Skeletal muscle tissue (tissue), 4 donors: ENCODE data around the gene DCUN1D4. TPM values are rescaled to one million over a fixed set of nuclear protein-coding genes. Genes with fewer than 3 reads are reported as not detected.
A peak's percentile ranks its signal among the peaks of the same experiment; 100 is the strongest.

Source experiments
- H3K27ac ChIP-seq: one replicate; pipeline ENCODE4 v1.7.0; 2013; ENCODE audit warnings: mild to moderate bottlenecking, low read depth, low read length, inconsistent platforms
- H3K27me3 ChIP-seq, 3 donors: one replicate each; pipeline ENCODE4 v1.7.0; 2013; ENCODE audit warnings: low read length in 3 of 3; ENCODE audit not compliant: control insufficient read depth in 3 of 3, insufficient read depth in 3 of 3
- H3K36me3 ChIP-seq, 3 donors: one replicate each; pipeline ENCODE4 v1.7.0; 2013; ENCODE audit warnings: low read length in 3 of 3; ENCODE audit not compliant: control insufficient read depth in 3 of 3, insufficient read depth in 3 of 3
- H3K4me1 ChIP-seq, 3 donors: one replicate each; pipeline ENCODE4 v1.7.0; 2013; ENCODE audit warnings: low read length in 3 of 3, mild to moderate bottlenecking in 3 of 3; ENCODE audit not compliant: control insufficient read depth in 3 of 3, insufficient read depth in 3 of 3
- H3K4me3 ChIP-seq, 3 donors: one replicate each; pipeline ENCODE4 v1.7.0; 2013; ENCODE audit warnings: low read length in 3 of 3
- H3K9ac ChIP-seq, 3 donors: one replicate each; pipeline ENCODE4 v1.7.0; 2013; ENCODE audit warnings: low read length in 3 of 3, mild to moderate bottlenecking in 3 of 3, moderate library complexity in 2 of 3, low read depth in 1 of 3
- H3K9me3 ChIP-seq, 3 donors: one replicate each; pipeline ENCODE4 v1.7.0; 2013; ENCODE audit warnings: low read length in 3 of 3; ENCODE audit not compliant: control insufficient read depth in 3 of 3
- total RNA-seq: library from RNA; depleted of rRNA; stranded (reverse); fragments of >200 nt; gene quantifications from one replicate; pipeline ENCODE4 v1.2.3, GENCODE V29; 2014
- donor health status: Osteomylitis.

Gene DCUN1D4
- total RNA-seq, 1 donor from 2014 or later: 28.2 TPM

- H3K4me3 ChIP-seq: no peak overlapping the region
- no peak overlapping the region for H3K9ac ChIP-seq
- peaks cover 41 to 65% (median 43%) of the 10 kb centered on the region in 3 donors for H3K4me1 ChIP-seq
- peaks cover 0 to 2% (median 0%) of the 10 kb centered on the region in 3 donors for H3K36me3 ChIP-seq
- H3K27me3 ChIP-seq: no peaks in the 10 kb centered on the region
- H3K9me3 ChIP-seq: no peaks in the 10 kb centered on the region
- peak overlapping the region; percentile 33 for H3K27ac ChIP-seq
These were observed 10.2 kb downstream of the DCUN1D4 start for GRCh38 chr4:51853027-51853682.

- Histone ChIP-seq H3K4me1 (peaks cover 34 to 61% (median 44%) of the 10 kb centered on the region in 3 donors), H3K4me3 (no peak overlapping the region), H3K36me3 (no peaks in the 10 kb centered on the region), H3K27ac (no peak overlapping the region), H3K9ac (no peak overlapping the region), H3K27me3 (no peaks in the 10 kb centered on the region), H3K9me3 (no peaks in the 10 kb centered on the region)
These were observed 12.3 kb downstream of the DCUN1D4 start for GRCh38 chr4:51855270-51855669.

GRCh38 chr4:51855751-51856150 is 12.8 kb downstream of the DCUN1D4 start:
- peaks cover 38 to 56% (median 39%) of the 10 kb centered on the region in 3 donors for H3K4me1 ChIP-seq

GRCh38 chr4:51858605-51859202 is 15.8 kb downstream of the DCUN1D4 start:
- Histone ChIP-seq H3K4me3 (no peak overlapping the region), H3K27me3 (no peaks in the 10 kb centered on the region), H3K27ac (peak overlapping the region; percentile 39), H3K9ac (no peak overlapping the region), H3K4me1 (peaks cover 27 to 37% (median 31%) of the 10 kb centered on the region in 3 donors), H3K36me3 (peaks cover 0 to 2% (median 0%) of the 10 kb centered on the region in 3 donors), H3K9me3 (no peaks in the 10 kb centered on the region)

More at GRCh38 chr4:51855751-51856150, 12.8 kb downstream of the DCUN1D4 start:
- H3K27ac ChIP-seq: no peak overlapping the region
- H3K9me3 ChIP-seq: no peaks in the 10 kb centered on the region
- no peak overlapping the region for H3K9ac ChIP-seq
- no peaks in the 10 kb centered on the region for H3K27me3 ChIP-seq
- H3K4me3 ChIP-seq: no peak overlapping the region
- H3K36me3 ChIP-seq: no peaks in the 10 kb centered on the region

GRCh38 chr4:51859476-51860031 is 16.6 kb downstream of the DCUN1D4 start:
- Histone ChIP-seq H3K27ac (no peak overlapping the region), H3K36me3 (peaks cover 0 to 9% (median 3%) of the 10 kb centered on the region in 3 donors), H3K9ac (no peak overlapping the region), H3K9me3 (no peaks in the 10 kb centered on the region), H3K27me3 (no peaks in the 10 kb centered on the region), H3K4me3 (no peak overlapping the region), H3K4me1 (peaks cover 23 to 34% (median 29%) of the 10 kb centered on the region in 3 donors)

GRCh38 chr4:51862199-51862598 is 19.2 kb downstream of the DCUN1D4 start:
- H3K36me3 ChIP-seq: peaks cover 13 to 27% (median 23%) of the 10 kb centered on the region in 3 donors
- peak overlapping the region; percentile 8 to 55 (median 36) for H3K9ac ChIP-seq
- H3K27ac ChIP-seq: no peak overlapping the region
- no peaks in the 10 kb centered on the region for H3K27me3 ChIP-seq
- H3K4me3 ChIP-seq: peak overlapping the region; percentile 28 to 45 (median 36)
- no peaks in the 10 kb centered on the region for H3K9me3 ChIP-seq
- peaks cover 15 to 24% (median 17%) of the 10 kb centered on the region in 3 donors for H3K4me1 ChIP-seq

- peaks cover 18 to 33% (median 28%) of the 10 kb centered on the region in 3 donors for H3K36me3 ChIP-seq
- H3K4me1 ChIP-seq: peaks cover 11 to 26% (median 15%) of the 10 kb centered on the region in 3 donors
- no peaks in the 10 kb centered on the region for H3K27me3 ChIP-seq
- H3K4me3 ChIP-seq: no peak overlapping the region
- no peaks in the 10 kb centered on the region for H3K9me3 ChIP-seq
- H3K9ac ChIP-seq: no peak overlapping the region
- no peak overlapping the region for H3K27ac ChIP-seq
These were observed 19.8 kb downstream of the DCUN1D4 start for GRCh38 chr4:51862781-51863180.

- Histone ChIP-seq H3K9me3 (no peaks in the 10 kb centered on the region), H3K9ac (no peak overlapping the region), H3K36me3 (peaks cover 22 to 34% (median 33%) of the 10 kb centered on the region in 3 donors), H3K27me3 (no peaks in the 10 kb centered on the region), H3K27ac (no peak overlapping the region), H3K4me3 (no peak overlapping the region), H3K4me1 (peaks cover 12 to 25% (median 16%) of the 10 kb centered on the region in 3 donors)
These were observed 22.8 kb downstream of the DCUN1D4 start for GRCh38 chr4:51865717-51866116.

- no peak overlapping the region for H3K27ac ChIP-seq
- no peaks in the 10 kb centered on the region for H3K9me3 ChIP-seq
- peaks cover 22 to 34% (median 33%) of the 10 kb centered on the region in 3 donors for H3K36me3 ChIP-seq
- no peak overlapping the region for H3K4me3 ChIP-seq
- no peaks in the 10 kb centered on the region for H3K27me3 ChIP-seq
- H3K4me1 ChIP-seq: peaks cover 18 to 34% (median 20%) of the 10 kb centered on the region in 3 donors
- H3K9ac ChIP-seq: no peak overlapping the region
These were observed 23.9 kb downstream of the DCUN1D4 start for GRCh38 chr4:51866835-51867234.
